ENCODE results near the gene FMO1.

FMO1 gene

GRCh38 chr1:171212607-171213351, 35.5 kb upstream of the FMO1 start:
- no peaks in the 10 kb centered on the region for H3K36me3 ChIP-seq (ENCODE audit: insufficient read depth, low read length)
- H3K4me3 ChIP-seq (ENCODE audit: low read depth, low read length, poor library complexity, severe bottlenecking) = no peak overlapping the region
- H3K9ac ChIP-seq (ENCODE audit: low read length) = no peak overlapping the region
- no peak overlapping the region for H2AFZ ChIP-seq (ENCODE audit: low read length)
- H3K9me2 ChIP-seq (ENCODE audit: low read depth, low read length) = no peaks in the 10 kb centered on the region
- H3K79me2 ChIP-seq (ENCODE audit: insufficient read depth, low read length) = no peaks in the 10 kb centered on the region
- no peak overlapping the region for H3K27ac ChIP-seq (ENCODE audit: low read depth, low read length, poor library complexity, severe bottlenecking)
- no peak overlapping the region; the same call in 1 of the 2 replicates for H3K4me2 ChIP-seq (ENCODE audit: low read length)
- H4K20me1 ChIP-seq (ENCODE audit: insufficient read depth, low read length) = no peaks in the 10 kb centered on the region
- TF ChIP-seq CTCF (IDR thresholded peaks at IDR 0.05; ENCODE audit: low read length) = no peak
- no peak for TF ChIP-seq EZH2 (IDR thresholded peaks at IDR 0.05; ENCODE audit: borderline replicate concordance, low read length)
- H3K9me3 ChIP-seq (ENCODE audit: low read length) = no peaks in the 10 kb centered on the region
- no peaks in the 10 kb centered on the region for H3K4me1 ChIP-seq (ENCODE audit: insufficient read depth, low read length, severe bottlenecking)
- H3F3A ChIP-seq (ENCODE audit: insufficient read depth, low read length) = no peaks in the 10 kb centered on the region
- H3K27me3 ChIP-seq (ENCODE audit: insufficient read depth, low read length) = no peaks in the 10 kb centered on the region

DNA sequence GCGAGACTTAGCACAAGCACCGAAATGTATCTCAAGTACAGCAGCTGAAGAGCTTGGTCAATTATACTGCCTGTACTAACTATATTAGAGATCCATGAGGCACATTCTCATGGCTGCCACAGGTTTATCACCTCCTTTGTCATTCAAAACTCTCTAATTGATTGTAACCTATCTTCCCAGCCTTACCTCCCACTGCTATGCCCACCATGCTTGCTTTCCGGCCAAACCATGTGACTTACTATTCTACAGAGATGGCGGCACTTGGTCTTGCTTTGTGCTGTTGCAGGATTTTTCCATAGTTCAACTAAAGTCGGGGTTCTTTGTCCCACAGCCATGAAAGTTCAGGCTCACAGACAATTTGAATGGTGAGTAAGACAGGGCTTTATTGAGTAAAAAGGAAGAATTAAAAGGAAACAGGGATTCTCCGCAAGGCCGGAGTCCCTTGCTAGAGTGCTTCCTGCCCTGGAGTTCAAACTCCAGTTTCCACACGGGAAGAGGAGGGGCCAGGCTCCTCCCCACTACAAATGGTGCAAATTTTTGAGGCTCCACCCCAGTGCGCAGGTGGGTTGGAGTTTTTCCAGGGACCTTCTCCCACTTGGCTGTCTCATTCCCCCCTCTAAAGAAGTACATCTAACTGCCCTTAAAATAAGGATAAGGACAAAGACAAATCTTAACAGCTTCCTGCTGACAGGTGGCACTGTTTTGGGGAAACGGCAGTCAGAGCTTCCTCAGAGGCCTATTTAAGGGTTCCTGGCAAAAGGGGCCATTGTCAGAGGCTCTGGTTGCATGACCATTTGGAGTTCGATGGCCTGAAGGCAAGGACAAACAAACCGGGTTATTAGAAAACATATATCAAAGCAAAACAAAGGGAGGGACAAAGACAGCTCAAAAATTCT, 34.5 kb upstream of the FMO1 start:
- TF ChIP-seq EZH2 (IDR thresholded peaks at IDR 0.05; ENCODE audit: borderline replicate concordance, low read length) (no peak), CTCF (IDR thresholded peaks at IDR 0.05; ENCODE audit: low read length) (no peak)
- Histone ChIP-seq H2AFZ (ENCODE audit: low read length) (no peak overlapping the region), H3K9ac (ENCODE audit: low read length) (no peak overlapping the region), H4K20me1 (ENCODE audit: insufficient read depth, low read length) (no peaks in the 10 kb centered on the region), H3K4me3 (ENCODE audit: low read depth, low read length, poor library complexity, severe bottlenecking) (no peak overlapping the region), H3K79me2 (ENCODE audit: insufficient read depth, low read length) (no peaks in the 10 kb centered on the region), H3K36me3 (ENCODE audit: insufficient read depth, low read length) (no peaks in the 10 kb centered on the region), H3K9me2 (ENCODE audit: low read depth, low read length) (no peaks in the 10 kb centered on the region), H3K9me3 (ENCODE audit: low read length) (no peaks in the 10 kb centered on the region), H3F3A (ENCODE audit: insufficient read depth, low read length) (no peaks in the 10 kb centered on the region), H3K4me2 (ENCODE audit: low read length) (no peak overlapping the region), H3K27ac (ENCODE audit: low read depth, low read length, poor library complexity, severe bottlenecking) (no peak overlapping the region), H3K4me1 (ENCODE audit: insufficient read depth, low read length, severe bottlenecking) (no peaks in the 10 kb centered on the region), H3K27me3 (ENCODE audit: insufficient read depth, low read length) (no peaks in the 10 kb centered on the region)

DNA sequence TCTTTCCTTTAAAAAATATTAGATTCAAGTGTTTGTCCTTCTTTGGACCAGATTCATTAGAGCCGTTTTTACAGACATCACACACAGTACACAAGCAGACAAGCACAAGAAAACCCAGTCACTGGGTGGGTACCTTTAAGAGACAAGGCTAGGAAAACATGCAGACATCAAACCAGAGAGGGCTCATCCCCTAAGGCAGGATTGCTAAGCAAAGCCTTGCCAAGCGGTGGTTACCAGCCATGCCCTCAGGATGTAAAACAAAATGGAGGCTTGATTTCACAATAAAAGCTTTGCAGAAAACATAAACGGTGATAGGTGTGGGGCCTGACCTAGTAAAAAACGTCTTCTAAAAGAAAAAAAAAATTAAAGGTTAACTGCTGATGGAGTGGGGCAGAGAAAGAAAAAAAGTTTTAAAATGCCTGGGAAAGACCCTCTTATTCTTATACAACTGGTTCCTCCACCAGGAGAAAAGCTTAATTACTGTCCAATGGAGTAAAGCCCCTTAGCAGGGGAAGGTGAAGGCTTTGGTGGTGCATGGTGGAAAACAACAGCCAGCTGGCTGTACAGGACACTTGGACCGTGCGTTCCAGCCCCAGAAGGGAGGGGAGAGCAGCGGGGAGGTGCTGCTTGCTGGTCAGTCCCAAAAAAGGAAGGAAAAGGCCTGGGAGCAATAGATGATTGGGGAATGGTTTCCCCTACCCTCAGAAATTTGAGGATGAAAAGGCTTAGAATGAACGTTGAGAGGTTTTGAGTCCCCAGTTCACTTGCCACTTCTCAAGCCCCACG, 30.4 kb upstream of the FMO1 start:
- Histone ChIP-seq H3K27me3 (ENCODE audit: insufficient read depth, low read length) (no peaks in the 10 kb centered on the region), H2AFZ (ENCODE audit: low read length) (no peak overlapping the region), H3K27ac (ENCODE audit: low read depth, low read length, poor library complexity, severe bottlenecking) (no peak overlapping the region), H3K9me3 (ENCODE audit: low read length) (no peaks in the 10 kb centered on the region), H3K36me3 (ENCODE audit: insufficient read depth, low read length) (no peaks in the 10 kb centered on the region), H3K9ac (ENCODE audit: low read length) (no peak overlapping the region), H3K4me2 (ENCODE audit: low read length) (no peak overlapping the region), H3K9me2 (ENCODE audit: low read depth, low read length) (no peaks in the 10 kb centered on the region), H3K79me2 (ENCODE audit: insufficient read depth, low read length) (no peaks in the 10 kb centered on the region), H3K4me3 (ENCODE audit: low read depth, low read length, poor library complexity, severe bottlenecking) (no peak overlapping the region), H3F3A (ENCODE audit: insufficient read depth, low read length) (no peaks in the 10 kb centered on the region), H3K4me1 (ENCODE audit: insufficient read depth, low read length, severe bottlenecking) (no peaks in the 10 kb centered on the region), H4K20me1 (ENCODE audit: insufficient read depth, low read length) (no peaks in the 10 kb centered on the region)
- TF ChIP-seq CTCF (IDR thresholded peaks at IDR 0.05; ENCODE audit: low read length) (no peak), EZH2 (IDR thresholded peaks at IDR 0.05; ENCODE audit: borderline replicate concordance, low read length) (no peak)
